ENCODE results near the gene GASK1A. TPM values are rescaled to one million over a fixed set of nuclear protein-coding genes. Genes with fewer than 3 reads are reported as not detected.
"Not testable (repeated sequence)": the region's sequence is repeated elsewhere in the genome, so short reads cannot be mapped to it uniquely, and the experiment has no call there.

Gene GASK1A
- 0.18 TPM in 1 of 2 replicates, not detected in the other for total RNA-seq (2014; rRNA removed; shearing (Covaris generic))

DNA sequence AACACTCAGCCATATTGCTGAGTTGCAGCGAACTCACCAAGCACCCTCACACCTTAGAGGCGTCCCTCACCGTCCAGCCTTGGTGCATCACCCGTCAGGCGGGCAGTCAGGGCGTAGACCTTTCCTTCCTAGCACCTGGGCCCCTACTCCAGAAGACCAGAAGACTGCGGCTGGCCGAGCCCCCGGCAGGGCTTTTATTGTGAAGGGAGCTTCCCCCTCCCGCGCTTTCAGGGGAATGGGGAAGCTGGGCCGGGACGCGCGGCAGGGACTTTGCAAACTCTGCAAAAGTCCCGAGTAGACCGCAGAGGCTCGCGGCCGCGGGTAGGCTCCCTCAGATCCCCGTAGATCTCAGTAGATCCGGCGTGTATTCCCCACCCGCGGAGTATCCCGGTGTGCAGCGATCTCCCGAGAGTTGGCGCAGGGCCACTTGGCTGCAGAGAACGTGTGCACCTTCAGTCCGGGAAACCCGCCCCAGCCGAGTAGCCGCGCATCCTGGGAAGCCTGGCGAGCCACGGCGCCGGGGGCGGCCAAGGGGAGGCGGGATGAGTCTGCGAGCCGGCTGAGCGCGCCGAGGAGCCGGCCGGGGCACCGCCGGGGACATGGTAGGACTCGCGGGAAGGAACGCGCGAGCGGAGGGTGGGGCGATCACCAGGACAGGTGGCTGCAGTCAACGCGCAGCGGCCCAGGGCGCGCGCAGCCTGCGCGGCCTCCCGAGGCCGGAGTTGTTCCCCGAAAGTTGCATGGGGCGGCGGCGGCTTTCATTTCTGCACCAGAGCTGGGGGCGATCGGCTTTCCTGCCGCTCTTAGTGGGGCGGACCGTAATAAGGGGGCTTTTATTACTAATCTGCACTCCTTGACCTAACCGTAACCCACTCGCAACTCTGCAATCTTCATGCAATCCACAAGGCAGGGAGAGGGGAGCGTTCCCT, at the start of gene GASK1A:
TSS of gene GASK1A (plus strand) at position 268 of the 929 bp plus-strand sequence. CDS start at position 600, 332 bp downstream.
- no peak for DNase-seq (ENCODE audit: low spot score)

DNA sequence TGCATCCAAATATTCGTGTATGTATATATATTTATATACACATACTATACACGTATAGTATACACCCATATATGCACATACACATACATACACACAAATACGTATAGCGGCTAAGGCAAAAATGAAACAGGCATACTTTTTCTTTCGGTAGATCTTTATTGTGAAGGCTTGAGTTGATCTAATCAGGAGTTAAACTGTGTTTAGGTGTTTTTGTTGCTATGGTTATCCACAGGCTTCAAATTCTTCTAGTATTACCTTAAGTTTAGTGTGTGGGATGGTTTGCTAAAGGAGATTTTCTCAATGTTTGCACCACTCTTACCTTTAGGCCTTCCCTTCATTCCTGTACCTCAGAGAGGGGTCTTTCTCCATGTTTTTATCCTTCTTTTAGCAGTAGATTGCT, 45.0 kb upstream of the GASK1A start:
- no peak for DNase-seq (ENCODE audit: low spot score)

- DNase-seq (ENCODE audit: low spot score), result no peak
These were observed 44.2 kb upstream of the GASK1A start for GRCh38 chr3:42934910-42935309.

GRCh38 chr3:42935472-42935871, 43.6 kb upstream of the GASK1A start:
- no peak for DNase-seq (ENCODE audit: low spot score)

DNA sequence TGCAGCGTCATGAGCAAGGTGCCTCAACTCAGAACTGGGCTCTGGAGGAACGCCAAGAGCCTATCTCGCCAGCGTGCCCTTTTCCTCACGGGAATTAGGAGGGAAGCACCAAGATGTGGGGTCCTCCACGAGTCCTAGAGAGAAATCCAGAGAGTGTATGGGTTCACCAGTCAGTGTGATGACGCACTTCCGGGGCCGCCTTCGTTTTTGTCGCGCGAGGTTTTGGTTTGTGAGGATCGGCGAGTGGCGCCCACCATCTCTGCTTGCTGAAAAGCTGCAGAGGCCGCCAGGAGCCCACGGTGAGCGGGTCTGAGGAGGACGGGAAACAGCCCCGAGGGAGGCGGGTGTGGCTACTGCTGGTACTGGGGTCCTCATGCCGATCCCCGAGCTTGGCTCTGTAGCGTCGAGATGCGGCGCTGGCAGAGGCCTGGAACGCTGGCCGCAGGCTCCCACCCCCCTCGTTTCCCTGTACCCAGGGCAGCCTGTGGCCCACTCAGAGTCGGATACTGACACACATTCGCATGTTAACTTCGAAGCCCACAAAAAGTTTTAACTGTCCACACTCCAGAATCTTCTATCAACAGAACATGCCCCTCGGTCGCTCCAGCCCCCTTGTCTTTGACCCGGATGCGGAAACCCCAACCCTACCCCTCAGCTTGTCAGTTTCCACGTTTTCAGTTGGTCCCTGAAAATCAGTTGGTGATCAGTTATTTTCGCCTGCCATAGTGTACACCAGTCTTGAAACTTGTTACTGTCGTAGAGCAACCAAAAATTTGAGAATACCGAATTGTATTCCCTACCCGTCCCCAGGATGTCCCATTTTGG, 42.7 kb upstream of the GASK1A start:
- no peak for DNase-seq (ENCODE audit: low spot score)

GRCh38 chr3:42937334-42937733, 41.8 kb upstream of the GASK1A start:
- no peak for DNase-seq (ENCODE audit: low spot score)

DNA sequence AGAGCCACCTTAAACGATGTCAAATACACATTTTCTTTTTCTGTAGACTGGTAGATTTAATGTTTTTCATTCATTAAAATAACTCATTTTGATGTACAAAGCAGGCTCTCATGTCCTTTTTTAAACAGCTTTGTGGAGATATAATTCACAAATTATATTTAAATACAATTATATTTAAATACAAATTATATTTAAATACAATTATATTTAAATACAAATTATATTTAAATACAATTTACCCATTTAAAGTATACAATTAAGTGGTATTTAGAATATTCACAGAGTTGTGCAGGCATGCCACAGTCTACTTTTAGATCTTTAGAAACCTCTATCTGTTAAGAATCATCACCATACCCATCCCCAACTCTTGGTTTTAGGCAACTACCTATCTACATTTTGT, 36.4 kb upstream of the GASK1A start:
- no peak for DNase-seq (ENCODE audit: low spot score)

DNA sequence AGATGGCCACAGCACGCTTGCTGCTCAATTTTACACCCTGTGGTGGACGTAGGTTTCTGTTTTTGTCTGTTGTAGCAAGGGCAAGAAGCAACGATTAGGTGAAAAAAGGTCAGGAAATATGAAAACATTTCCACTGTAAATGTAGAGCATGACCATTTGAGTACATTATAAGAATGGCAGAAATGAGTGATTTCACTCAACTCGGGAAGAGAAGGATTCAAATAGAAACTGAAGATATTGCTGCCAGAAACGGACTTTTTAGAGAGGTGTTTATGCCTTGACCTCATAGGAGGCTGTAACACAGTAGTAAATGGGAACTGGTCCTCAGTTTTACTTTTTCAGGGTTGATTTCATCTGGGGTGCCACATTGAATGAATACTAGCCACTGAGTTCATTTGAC, 33.1 kb upstream of the GASK1A start:
- DNase-seq (ENCODE audit: low spot score), result no peak

DNA sequence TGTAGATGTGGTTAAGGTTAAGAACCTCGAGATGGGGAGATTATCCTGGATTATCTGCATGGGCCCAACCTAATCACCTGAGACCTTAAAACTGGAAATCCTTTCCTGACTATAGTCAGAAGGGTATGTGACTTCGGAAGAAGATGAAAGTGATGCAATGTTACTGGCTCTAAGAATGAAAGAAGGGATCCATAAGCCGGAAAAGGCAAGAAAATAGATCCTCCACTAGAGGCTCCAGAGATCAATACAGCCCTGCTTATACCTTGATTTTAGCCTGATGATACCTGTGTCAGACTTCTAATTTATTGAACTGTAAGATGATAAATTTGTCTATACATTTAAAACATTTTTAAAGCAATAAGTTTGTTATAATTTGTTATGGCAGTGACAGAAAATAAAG, 21.5 kb upstream of the GASK1A start:
- DNase-seq (ENCODE audit: low spot score), result no peak

DNA sequence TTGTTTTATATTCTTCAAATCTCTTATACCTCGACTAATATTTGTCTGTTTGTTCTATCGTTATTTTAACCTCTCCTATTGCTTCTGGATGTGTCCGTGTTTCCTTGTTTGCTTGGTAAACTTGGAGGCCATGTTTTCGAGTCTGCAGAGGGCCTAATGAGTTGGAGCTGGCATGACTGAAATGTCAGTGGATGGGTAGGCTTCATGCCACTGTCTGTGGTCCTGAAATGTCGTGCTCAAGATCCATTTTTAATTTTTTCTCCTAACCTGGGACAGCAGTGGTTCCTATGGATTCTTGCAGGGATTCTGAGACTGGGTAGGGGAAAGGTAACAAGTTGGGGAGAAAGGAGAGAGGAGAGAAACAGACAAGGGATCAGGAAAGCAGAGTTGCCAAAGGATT, 18.8 kb upstream of the GASK1A start:
- peak; percentile 6 for DNase-seq (ENCODE audit: low spot score)

DNA sequence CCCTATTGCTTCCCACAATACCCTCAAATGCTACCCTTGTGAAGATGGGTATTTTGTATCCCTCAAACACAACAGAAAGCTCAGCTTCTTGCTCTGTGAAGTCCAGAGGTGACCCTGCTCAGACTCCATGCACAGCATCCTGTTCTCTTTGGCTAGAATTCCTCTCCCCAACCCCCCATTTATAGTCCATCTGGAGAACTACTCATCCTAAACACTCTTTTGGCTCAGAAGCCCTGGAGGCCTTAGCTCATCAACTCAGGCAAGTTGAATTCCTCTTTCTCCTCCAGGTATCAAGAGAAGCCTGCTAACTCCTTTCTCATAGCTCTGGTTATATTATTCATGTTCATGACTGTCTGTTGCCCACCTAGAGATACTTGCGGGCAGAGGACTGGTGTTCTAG, 18.3 kb upstream of the GASK1A start:
- no peak for DNase-seq (ENCODE audit: low spot score)

DNA sequence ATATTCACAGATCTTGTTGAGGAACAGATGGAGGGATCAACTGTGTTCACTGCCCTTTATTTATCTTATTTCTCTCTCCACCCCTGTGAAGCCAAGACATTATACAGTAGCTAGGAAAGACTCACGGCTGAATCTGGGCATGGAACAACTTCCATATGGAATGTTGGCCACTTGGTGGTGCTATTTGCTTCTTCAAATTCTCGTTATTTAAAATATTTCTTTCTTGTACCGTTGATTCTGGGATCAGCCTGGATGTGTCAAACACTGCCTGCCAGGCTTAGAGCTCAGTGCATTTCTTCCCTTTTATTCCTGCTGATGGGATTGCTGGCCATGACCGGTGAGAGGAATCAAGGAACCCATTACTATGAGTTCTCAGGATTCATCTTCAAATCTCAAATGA, 17.5 kb upstream of the GASK1A start:
- DNase-seq (ENCODE audit: low spot score), result peak; percentile 70

GRCh38 chr3:42963269-42963668, 15.8 kb upstream of the GASK1A start:
- DNase-seq (ENCODE audit: low spot score), result no peak

GRCh38 chr3:42964266-42964665, 14.8 kb upstream of the GASK1A start:
- no peak for DNase-seq (ENCODE audit: low spot score)

- DNase-seq (ENCODE audit: low spot score), result no peak
These were observed 8.6 kb upstream of the GASK1A start for GRCh38 chr3:42970557-42970956.

DNA sequence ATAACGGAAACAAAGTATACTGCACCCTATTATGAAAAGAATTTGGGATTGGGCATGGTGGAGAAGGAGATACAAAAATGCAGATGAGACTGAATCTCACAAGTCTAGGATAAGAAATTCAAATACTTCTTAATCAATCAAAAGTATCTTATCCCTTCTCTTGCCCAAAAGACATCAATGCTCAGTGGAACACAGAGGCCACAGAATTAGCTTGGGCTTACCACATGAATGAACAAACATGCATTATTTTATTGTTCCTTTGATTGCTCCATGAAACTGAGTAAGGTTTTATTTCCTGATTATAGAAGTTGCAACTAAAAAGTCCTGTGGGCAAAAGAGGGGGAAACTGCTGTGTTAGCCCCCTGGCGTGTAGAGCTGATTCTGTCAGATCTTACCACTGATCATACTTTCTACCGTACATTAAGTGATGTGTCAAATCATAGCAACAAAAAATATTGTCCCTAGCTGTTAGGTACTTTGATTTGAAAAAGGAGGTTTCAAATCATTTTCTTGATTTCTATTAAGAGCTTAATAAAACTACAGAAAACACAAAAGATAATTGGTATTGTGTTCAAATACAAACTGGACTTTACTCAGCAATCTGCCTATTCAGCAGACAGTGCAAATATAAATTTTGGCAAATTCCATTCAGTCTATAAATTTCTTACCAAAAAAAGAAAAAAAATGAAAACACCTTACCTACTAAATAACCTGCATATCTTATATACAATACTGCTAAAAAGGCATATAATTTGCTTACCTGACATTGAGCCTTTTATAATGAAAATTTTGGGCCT, 7.9 kb upstream of the GASK1A start:
- DNase-seq (ENCODE audit: low spot score), result no peak

DNA sequence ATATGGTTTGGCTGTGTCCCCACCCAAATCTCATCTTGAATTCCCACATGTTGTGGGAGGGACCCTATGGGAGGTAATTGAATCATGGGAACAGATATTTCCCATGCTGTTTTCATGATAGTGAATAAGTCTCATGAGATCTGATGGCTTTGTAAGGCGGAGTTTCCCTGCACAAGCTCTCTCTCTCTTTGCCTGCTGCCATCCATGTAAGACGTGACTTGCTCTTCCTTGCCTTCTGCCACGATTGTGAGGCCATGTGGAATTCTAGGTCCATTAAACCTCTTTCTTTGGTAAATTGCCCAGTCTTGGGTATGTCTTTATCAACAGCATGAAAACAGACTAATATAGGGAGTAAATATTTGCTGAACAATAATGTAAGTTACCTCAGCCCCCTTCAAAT, 4.2 kb upstream of the GASK1A start:
- not testable (repeated sequence) for DNase-seq (ENCODE audit: low spot score)

GRCh38 chr3:42975456-42975855, 3.7 kb upstream of the GASK1A start:
- no peak for DNase-seq (ENCODE audit: low spot score)

DNA sequence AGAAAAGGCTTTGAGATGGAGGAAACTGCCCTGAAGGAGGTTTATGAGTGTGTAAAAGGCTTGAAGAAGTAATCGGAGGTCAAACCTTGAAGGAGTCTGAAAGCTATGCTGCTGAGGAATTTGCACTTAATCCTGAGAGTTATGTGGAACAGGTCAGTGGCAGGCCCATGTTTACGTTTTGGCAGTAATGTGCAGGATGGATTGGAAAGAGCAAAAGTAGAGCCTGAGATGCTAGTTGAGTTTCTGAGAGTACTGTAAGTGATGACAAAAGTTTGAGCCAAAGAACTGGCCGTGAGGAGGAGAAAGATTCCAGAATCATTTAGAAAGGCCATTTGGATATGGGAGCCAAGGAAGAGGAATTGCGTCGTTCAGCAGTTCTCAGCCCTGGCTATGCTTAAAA, 3.2 kb upstream of the GASK1A start:
- no peak for DNase-seq (ENCODE audit: low spot score)

- DNase-seq (ENCODE audit: low spot score), result no peak
These were observed 1.1 kb downstream of the GASK1A start for GRCh38 chr3:42980209-42980608.

DNA sequence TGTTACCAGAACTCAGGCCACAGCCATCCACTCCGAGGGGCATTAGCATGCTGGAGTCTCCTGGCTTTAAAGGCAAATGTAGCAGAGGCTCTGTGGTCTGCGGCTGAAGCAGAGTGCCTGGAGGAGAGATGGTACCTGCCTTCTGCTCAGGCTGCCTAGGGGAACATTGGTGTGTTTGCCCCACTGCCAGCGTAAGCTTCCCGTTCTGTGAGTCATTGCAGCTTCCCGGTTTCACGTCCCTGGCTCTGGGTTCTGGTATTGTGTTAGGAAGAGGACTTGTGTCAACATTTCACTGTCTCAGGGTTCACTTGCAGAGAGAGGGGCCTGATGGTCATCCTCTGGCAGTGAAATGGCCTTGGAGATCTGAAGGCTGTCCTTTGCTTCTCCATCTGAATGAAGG, 1.8 kb downstream of the GASK1A start:
- DNase-seq (ENCODE audit: low spot score), result no peak

All from HT-29 (cell line).